ENCODE results near the gene WDR13.

Gene WDR13

DNA sequence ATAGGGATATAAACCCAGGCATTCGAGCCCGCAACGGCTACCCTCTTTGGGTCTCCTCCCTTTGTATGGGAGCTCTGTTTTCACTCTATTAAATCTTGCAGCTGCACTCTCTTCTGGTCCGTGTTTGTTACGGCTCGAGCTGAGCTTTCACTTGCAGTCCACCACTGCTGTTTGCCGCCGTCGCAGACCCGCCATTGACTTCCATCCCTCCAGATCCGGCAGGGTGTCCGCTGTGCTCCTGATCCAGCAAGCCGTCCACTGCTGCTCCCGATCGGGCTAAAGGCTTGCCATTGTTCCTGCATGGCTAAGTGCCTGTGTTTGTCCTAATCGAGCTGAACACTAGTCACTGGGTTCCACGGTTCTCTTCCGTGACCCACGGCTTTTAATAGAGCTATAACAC lies 57.5 kb downstream of the WDR13 start:
- peak; percentile 47 for DNase-seq (ENCODE audit: low read depth, low spot score)

Measured in ELF-1 (cell line).